MCF 10A (cell line): Measurements from ENCODE around the gene ITGA2. TPM values are rescaled to one million over a fixed set of nuclear protein-coding genes. Genes with fewer than 3 reads are reported as not detected.

Experiments used
- BruUV-seq: library from RNA; stranded (reverse); fragments of 400-500 nt; replicated peaks from 2 replicates; lab custom pipeline; 2021; lab: Mats Ljungman, UMichigan
- CTCF ChIA-PET: fragments of 300-600 bp; sonication (Branson Sonifier 250); formaldehyde crosslinking; extraction: SDS; loops from one replicate; lab custom pipeline; 2021; ENCODE audit warnings: antibody characterized with exemption, inconsistent platforms; lab: Yijun Ruan, JAX
- POLR2A ChIA-PET: fragments of 300-600, 350-650 bp; sonication (Branson Sonifier 250); formaldehyde crosslinking; extraction: SDS; loops from one replicate; lab custom pipeline; 2020; ENCODE audit warnings: antibody characterized with exemption, inconsistent platforms; lab: Yijun Ruan, JAX
- DNase-seq: peaks from one replicate; pipeline ENCODE4 v3.0.0-alpha.2; 2018; ENCODE audit not compliant: unreplicated experiment
- H3K27ac Mint-ChIP-seq: one replicate; pipeline ENCODE4 v1.8.0; 2022; ENCODE audit warnings: mild to moderate bottlenecking, low read depth, mixed read lengths; ENCODE audit not compliant: unreplicated experiment
- H3K27me3 Mint-ChIP-seq: one replicate; pipeline ENCODE4 v1.8.0; 2022; ENCODE audit warnings: mixed read lengths; ENCODE audit not compliant: insufficient read depth, unreplicated experiment
- H3K36me3 Mint-ChIP-seq: one replicate; pipeline ENCODE4 v1.8.0; 2022; ENCODE audit warnings: mild to moderate bottlenecking, moderate library complexity, mixed read lengths; ENCODE audit not compliant: insufficient read depth, unreplicated experiment
- H3K4me1 Mint-ChIP-seq: one replicate; pipeline ENCODE4 v1.8.0; 2022; ENCODE audit warnings: mixed read lengths; ENCODE audit not compliant: insufficient read depth, unreplicated experiment
- H3K4me3 Mint-ChIP-seq: one replicate; pipeline ENCODE4 v1.8.0; 2022; ENCODE audit warnings: mild to moderate bottlenecking, moderate library complexity, mixed read lengths; ENCODE audit not compliant: unreplicated experiment
- H3K9me3 Mint-ChIP-seq: one replicate; pipeline ENCODE4 v1.8.0; 2022; ENCODE audit warnings: mixed read lengths; ENCODE audit not compliant: unreplicated experiment
- intact Hi-C: fragments of 100-400 bp; cut with micrococcal nuclease; formaldehyde crosslinking; loops from 2 replicates; pipeline ENCODE4 v1.14.1; 2022
- total RNA-seq: library from RNA; stranded (reverse); gene quantifications from 2 replicates; pipeline ENCODE4 v1.2.3, GENCODE V29; 2022
- TF ChIP-seq, protein P1 (sequence below): fragments of 200-600 bp; IDR thresholded peaks from one replicate; pipeline ENCODE4 v1.8.0; 2022; ENCODE audit warnings: antibody characterized with exemption, mild to moderate bottlenecking; ENCODE audit not compliant: unreplicated experiment

ITGA2 gene
- total RNA-seq, 1 experiment from 2014 or later: 16.8 TPM

DNA sequence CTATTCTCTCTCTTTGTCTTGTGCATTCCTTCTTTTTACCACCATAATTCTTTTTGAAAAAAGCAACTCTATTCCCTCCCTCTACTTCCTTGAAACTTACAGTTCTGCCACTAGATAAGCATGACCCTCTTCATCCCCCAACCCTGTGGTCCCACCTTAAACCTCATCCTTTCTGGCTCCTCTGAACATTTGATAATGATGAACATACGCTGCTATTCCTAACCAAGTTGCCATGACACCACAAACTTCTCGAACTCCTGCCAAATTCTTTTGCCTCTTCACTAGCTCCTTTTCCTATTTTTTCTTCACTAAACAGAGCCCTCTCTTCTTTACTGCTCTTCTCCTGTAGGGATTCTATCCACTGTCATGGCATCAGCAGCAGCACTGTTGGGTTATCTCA lies 63.3 kb downstream of the ITGA2 start:
- intact Hi-C loops: no loop called here
- Mint-ChIP-seq H3K36me3 (peaks cover 6% of the 10 kb centered on the region), H3K27me3 (no peaks in the 10 kb centered on the region), H3K4me3 (no peak overlapping the region), H3K4me1 (no peaks in the 10 kb centered on the region), H3K9me3 (no peaks in the 10 kb centered on the region), H3K27ac (no peak overlapping the region)
- ChIA-PET CTCF (no interaction called here), POLR2A (interaction anchor here (0.7 kb wide), 1 partner anchor 114 kb away, joined by 3 read pairs; no protein-coding TSS in a partner anchor)
- no TSS peak for BruUV-seq
- no peak for DNase-seq
- TF ChIP-seq, protein P1, sequence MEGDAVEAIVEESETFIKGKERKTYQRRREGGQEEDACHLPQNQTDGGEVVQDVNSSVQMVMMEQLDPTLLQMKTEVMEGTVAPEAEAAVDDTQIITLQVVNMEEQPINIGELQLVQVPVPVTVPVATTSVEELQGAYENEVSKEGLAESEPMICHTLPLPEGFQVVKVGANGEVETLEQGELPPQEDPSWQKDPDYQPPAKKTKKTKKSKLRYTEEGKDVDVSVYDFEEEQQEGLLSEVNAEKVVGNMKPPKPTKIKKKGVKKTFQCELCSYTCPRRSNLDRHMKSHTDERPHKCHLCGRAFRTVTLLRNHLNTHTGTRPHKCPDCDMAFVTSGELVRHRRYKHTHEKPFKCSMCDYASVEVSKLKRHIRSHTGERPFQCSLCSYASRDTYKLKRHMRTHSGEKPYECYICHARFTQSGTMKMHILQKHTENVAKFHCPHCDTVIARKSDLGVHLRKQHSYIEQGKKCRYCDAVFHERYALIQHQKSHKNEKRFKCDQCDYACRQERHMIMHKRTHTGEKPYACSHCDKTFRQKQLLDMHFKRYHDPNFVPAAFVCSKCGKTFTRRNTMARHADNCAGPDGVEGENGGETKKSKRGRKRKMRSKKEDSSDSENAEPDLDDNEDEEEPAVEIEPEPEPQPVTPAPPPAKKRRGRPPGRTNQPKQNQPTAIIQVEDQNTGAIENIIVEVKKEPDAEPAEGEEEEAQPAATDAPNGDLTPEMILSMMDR: no peak

- Mint-ChIP-seq H3K9me3 (no peaks in the 10 kb centered on the region), H3K4me1 (no peaks in the 10 kb centered on the region), H3K36me3 (peaks cover 6% of the 10 kb centered on the region), H3K27me3 (no peaks in the 10 kb centered on the region), H3K4me3 (no peak overlapping the region), H3K27ac (no peak overlapping the region)
- ChIA-PET POLR2A (no interaction called here), CTCF (no interaction called here)
- BruUV-seq: no TSS peak
- intact Hi-C loops: no loop called here
- DNase-seq: no peak
- TF ChIP-seq, protein P1: no peak
Observed at GRCh38 chr5:53053364-53053763, 64.2 kb downstream of the ITGA2 start.

DNA sequence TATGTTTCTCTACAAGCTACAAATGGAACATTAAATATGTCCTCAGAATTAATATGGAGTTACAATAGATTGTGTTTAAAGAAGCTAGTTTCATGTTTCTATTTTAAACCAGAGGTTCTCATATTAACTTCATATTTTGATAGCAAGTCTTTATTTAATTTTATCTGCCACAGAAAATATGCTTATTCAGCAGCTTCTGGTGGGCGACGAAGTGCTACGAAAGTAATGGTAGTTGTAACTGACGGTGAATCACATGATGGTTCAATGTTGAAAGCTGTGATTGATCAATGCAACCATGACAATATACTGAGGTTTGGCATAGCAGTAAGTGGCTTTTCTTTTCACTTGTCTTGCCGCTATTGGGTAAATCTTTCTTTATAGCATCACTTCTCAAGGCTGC lies 66.2 kb downstream of the ITGA2 start:
- H3K4me1 Mint-ChIP-seq: no peaks in the 10 kb centered on the region
- TF ChIP-seq, protein P1: no peak
- H3K4me3 Mint-ChIP-seq: no peak overlapping the region
- ChIA-PET POLR2A (no interaction called here), CTCF (interaction anchor here (0.6 to 1.2 kb wide), 4 partner anchors 20 to 235 kb away, joined by 3 to 4 read pairs (median 4); no protein-coding TSS in a partner anchor)
- intact Hi-C loops: no loop called here
- H3K9me3 Mint-ChIP-seq: no peaks in the 10 kb centered on the region
- no TSS peak for BruUV-seq
- no peak overlapping the region for H3K27ac Mint-ChIP-seq
- no peaks in the 10 kb centered on the region for H3K27me3 Mint-ChIP-seq
- DNase-seq: no peak
- H3K36me3 Mint-ChIP-seq: no peaks in the 10 kb centered on the region

GRCh38 chr5:53059281-53059680 lies 70.1 kb downstream of the ITGA2 start:
- Mint-ChIP-seq H3K4me3 (no peak overlapping the region), H3K27me3 (no peaks in the 10 kb centered on the region), H3K27ac (no peak overlapping the region), H3K9me3 (no peaks in the 10 kb centered on the region), H3K36me3 (peaks cover 6% of the 10 kb centered on the region), H3K4me1 (no peaks in the 10 kb centered on the region)
- DNase-seq: no peak
- BruUV-seq: no TSS peak
- intact Hi-C loops: no loop called here
- TF ChIP-seq, protein P1: no peak
- POLR2A ChIA-PET: no interaction called here
- CTCF ChIA-PET: interaction anchor here (0.7 kb wide), 1 partner anchor 42 kb away, joined by 3 read pairs; no protein-coding TSS in a partner anchor
